ENCODE data around the gene POLK.

The POLK gene

DNA sequence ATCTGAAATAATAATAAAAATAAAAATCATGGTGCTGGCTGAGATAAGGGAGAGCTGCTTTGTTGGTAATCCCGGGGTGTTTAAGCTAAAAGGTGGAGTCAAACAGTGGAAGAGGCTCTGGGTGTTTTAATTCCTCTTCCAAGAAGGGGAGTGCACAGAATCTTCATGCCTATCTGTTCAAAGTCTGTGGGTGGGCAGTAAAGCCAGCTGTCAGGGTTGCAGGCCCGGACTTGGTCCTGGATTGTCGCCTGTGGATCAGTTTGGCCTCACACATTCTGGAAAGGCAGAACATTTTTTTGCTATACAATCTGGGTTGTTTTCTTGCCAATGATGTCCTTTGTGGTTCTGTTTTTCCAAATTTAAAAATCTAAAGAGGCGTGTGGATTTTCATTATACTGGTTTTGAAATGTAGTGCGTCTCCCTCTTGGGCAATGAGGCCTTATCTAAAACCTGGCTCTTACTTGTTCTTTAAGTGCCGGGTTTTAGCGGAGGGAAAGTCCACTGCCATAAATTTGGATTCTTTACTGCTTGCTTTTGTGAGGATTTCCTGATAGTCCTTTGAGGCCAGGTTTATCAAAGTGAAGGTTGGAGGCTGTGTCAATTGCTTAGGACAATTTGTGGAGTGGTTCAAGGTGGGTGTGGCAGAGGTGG, 105.4 kb downstream of the POLK start:
- Mint-ChIP-seq H3K4me3 (no peak overlapping the region), H3K4me1 (ENCODE audit: low read depth) (no peaks in the 10 kb centered on the region), H3K9me3 (ENCODE audit: low read depth) (no peaks in the 10 kb centered on the region), H3K36me3 (peaks cover 3% of the 10 kb centered on the region), H3K27ac (no peak overlapping the region), H3K27me3 (peaks cover 9% of the 10 kb centered on the region)

DNA sequence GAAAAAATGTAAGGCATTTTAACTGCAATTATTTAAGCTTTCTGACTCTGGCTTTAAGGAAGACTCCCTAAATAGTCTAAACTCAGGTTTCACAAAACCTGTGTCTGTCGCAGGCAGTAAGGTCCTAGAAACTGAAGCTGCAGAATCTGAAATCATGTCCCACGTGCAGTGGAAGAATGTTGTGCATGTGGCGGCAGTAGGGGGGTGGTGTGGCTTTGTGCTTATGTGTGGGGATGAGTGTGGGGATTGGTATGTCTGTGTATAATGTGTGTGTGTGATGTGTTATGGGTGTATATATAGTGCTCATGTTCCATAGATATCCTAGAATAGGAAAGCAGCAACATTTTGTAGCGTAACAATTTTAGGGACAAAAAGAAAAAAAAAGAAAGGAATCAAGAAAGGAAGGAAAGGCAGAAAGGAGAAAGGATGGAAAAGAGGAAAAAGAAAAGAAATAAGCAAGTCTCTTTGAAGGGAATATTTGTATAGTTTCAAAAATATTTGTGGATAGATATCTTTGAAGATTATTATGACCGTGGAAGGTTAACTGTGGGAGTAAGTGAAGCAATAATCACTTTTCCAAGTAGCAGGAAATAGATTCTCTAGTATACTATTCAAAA, 106.2 kb downstream of the POLK start:
- Mint-ChIP-seq H3K9me3 (ENCODE audit: low read depth) (no peaks in the 10 kb centered on the region), H3K4me3 (no peak overlapping the region), H3K27ac (no peak overlapping the region), H3K27me3 (peaks cover 3% of the 10 kb centered on the region), H3K4me1 (ENCODE audit: low read depth) (no peaks in the 10 kb centered on the region), H3K36me3 (peaks cover 3% of the 10 kb centered on the region)

DNA sequence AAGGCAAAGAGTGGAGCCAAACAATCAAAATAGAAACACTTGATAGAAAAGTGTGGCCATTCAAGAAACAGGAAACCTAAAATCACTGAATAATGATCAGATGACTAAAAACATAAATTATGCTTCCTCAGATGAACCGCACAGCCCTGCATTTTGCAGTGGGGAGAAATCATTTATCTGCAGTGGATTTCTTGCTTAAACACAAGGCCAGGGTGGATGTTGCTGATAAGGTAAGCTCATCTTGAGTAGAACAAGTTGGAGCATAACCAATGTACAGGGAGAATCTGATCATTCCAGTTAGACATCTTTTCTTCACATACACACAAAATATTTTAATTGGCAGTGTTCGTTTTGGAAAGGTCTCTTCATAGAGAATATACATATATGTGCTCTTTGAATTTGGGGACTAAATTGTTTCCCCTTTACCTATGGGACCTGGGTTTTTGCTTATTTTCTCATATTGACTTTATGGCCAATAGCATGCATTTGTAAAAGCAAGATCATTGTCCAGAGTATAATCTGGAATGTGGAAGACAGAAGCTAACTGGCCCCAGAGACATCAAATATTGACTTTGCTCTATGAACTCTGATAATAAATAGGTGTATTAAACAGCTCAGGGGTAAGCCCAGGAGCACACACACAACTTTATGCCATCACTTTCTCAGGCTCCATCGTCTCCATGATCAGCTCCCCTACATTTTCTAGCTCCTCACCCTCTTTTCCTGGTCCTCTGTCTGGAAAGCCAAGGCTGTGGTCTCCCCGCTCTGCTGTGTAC, 108.7 kb downstream of the POLK start:
- Mint-ChIP-seq H3K36me3 (peaks cover 3% of the 10 kb centered on the region), H3K4me1 (ENCODE audit: low read depth) (no peaks in the 10 kb centered on the region), H3K9me3 (ENCODE audit: low read depth) (no peaks in the 10 kb centered on the region), H3K4me3 (no peak overlapping the region), H3K27me3 (no peaks in the 10 kb centered on the region), H3K27ac (no peak overlapping the region)

DNA sequence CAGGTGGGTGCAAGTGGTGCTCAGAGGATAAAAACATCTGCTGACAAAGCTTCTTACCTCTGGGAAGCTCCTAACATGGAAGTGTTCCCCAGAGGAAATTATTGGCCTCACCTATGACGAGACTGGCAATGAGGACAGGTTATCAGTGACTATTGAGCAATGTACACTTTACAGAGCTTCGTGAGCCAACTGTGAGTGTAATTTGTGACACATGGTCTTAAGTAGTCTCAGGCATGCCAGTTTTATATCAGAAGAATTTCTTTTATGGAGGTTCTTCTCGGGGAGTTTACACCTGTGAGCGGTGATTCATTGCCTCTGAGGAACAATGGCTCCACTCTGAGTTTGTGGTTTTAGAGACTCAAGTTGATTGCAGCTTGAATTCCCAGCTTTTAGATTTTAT, 110.9 kb downstream of the POLK start:
- H3K9me3 Mint-ChIP-seq (ENCODE audit: low read depth), result no peaks in the 10 kb centered on the region
- no peak overlapping the region for H3K27ac Mint-ChIP-seq
- no peaks in the 10 kb centered on the region for H3K27me3 Mint-ChIP-seq
- H3K4me3 Mint-ChIP-seq, result no peak overlapping the region
- H3K36me3 Mint-ChIP-seq, result peaks cover 8% of the 10 kb centered on the region
- H3K4me1 Mint-ChIP-seq (ENCODE audit: low read depth), result peaks cover 3% of the 10 kb centered on the region

DNA sequence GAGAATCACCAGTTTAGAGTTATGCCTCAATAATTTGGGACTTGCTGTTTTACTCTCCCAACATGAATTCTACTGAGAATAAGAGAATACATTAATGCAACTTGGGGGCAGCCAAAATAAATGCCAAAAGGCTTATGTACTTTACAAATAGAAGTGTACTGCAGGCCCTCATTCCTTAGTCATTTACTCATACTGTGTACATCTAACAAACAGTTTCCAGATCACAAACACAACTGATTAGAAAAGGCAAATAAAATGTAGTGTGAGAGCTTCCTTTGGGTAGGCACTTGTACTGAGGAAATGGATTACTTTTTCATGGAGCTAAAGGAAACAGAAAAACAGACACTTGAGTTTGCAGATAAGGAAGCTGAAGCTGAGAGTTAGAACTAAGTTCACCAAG, 112.2 kb downstream of the POLK start:
- Mint-ChIP-seq H3K36me3 (peaks cover 8% of the 10 kb centered on the region), H3K4me3 (no peak overlapping the region), H3K27ac (no peak overlapping the region), H3K9me3 (ENCODE audit: low read depth) (no peaks in the 10 kb centered on the region), H3K27me3 (no peaks in the 10 kb centered on the region), H3K4me1 (ENCODE audit: low read depth) (peaks cover 3% of the 10 kb centered on the region)

DNA sequence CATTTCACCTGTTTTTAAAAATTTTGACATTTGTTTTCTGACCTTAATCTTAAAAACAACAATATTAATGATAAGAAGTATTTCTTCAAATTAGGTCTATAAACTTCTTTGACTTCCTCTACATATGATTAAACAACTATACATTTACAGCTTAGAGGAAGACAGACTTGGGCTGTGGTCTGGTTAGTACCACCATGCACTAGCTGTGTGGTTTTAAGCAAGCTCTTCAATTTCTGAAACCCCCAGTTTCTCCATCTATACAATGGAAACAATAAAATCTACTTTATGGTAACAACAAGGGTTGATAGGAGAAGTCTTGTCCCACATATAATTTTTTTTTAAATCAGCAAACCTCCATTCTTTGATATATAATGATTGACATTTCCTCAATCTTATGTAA, 115.3 kb downstream of the POLK start:
- Mint-ChIP-seq H3K27ac (no peak overlapping the region), H3K4me3 (no peak overlapping the region), H3K36me3 (peaks cover 5% of the 10 kb centered on the region)

DNA sequence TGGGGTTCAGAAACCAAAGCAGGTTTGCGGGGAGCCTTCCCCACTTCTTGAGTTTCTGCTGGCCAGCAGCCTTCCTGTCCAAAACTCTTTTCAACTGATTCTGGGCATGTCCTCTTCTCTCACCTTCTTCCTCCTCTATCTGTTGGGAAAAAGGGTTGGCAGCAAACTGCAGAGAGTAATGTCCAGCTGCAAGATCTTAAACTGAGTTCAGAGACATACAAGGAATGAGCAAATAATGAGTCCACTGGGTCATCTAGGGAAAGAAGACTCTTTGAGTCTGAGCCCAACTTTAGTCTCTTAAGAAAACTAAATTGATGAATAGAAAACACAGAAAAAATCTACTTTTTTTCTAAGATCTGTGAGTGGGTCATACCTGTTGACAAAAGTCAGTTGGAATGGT, 116.1 kb downstream of the POLK start:
- H3K27me3 Mint-ChIP-seq, result no peaks in the 10 kb centered on the region
- H3K9me3 Mint-ChIP-seq (ENCODE audit: low read depth), result no peaks in the 10 kb centered on the region

More for the DNA sequence above, 115.3 kb downstream of the POLK start:
- H3K9me3 Mint-ChIP-seq (ENCODE audit: low read depth), result no peaks in the 10 kb centered on the region
- H3K27me3 Mint-ChIP-seq, result no peaks in the 10 kb centered on the region
- H3K4me1 Mint-ChIP-seq (ENCODE audit: low read depth), result peaks cover 3% of the 10 kb centered on the region

DNA sequence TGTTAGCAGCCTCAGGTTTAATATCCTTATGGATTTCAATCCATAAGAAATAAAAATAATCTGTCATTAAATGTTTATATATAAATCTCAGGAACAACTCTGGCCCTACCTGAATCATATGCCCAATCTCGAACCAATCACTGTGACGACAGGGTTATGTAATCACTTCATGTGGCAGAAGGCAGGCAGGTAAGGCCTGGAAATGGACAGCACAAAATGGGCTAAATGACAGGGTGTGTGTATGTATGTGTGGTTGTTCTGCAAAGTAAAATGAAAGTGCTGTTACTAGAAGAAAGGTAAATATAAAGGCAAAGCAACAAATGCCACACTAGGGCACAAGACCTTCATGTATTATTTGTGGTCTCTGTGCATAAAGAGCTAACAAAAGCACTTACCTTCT, 119.2 kb downstream of the POLK start:
- no peak overlapping the region for H3K27ac Mint-ChIP-seq
- H3K36me3 Mint-ChIP-seq, result peaks cover 15% of the 10 kb centered on the region
- no peak overlapping the region for H3K4me3 Mint-ChIP-seq
- H3K27me3 Mint-ChIP-seq, result no peaks in the 10 kb centered on the region
- H3K4me1 Mint-ChIP-seq (ENCODE audit: low read depth), result peaks cover 3% of the 10 kb centered on the region
- no peaks in the 10 kb centered on the region for H3K9me3 Mint-ChIP-seq (ENCODE audit: low read depth)

More for the DNA sequence above, 116.1 kb downstream of the POLK start:
- Mint-ChIP-seq H3K4me3 (no peak overlapping the region), H3K4me1 (ENCODE audit: low read depth) (peaks cover 3% of the 10 kb centered on the region), H3K36me3 (peaks cover 8% of the 10 kb centered on the region), H3K27ac (no peak overlapping the region)

DNA sequence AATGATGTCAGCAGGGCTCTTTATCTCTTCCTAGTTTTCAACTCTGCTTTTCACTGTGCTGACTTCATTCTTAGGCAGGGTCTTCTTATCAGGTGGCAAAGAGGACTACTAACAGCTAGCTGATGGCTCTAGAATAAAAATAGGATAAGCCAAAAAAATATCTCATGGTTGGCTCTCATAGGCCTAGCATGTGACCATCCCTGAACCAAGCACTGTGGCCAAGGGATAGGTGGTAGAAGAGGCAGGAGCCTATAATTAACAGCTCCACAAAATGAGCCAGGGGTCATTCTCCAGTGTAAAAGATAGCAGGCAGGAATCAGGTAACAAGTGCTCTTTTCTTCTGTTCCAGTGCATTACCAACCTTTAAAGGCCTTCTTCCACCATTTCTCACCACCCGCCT, 120.6 kb downstream of the POLK start:
- H3K27ac Mint-ChIP-seq, result no peak overlapping the region
- H3K9me3 Mint-ChIP-seq (ENCODE audit: low read depth), result no peaks in the 10 kb centered on the region
- H3K4me1 Mint-ChIP-seq (ENCODE audit: low read depth), result peaks cover under 1% of the 10 kb centered on the region
- H3K27me3 Mint-ChIP-seq, result peaks cover 2% of the 10 kb centered on the region
- H3K36me3 Mint-ChIP-seq, result peaks cover 17% of the 10 kb centered on the region
- no peak overlapping the region for H3K4me3 Mint-ChIP-seq

DNA sequence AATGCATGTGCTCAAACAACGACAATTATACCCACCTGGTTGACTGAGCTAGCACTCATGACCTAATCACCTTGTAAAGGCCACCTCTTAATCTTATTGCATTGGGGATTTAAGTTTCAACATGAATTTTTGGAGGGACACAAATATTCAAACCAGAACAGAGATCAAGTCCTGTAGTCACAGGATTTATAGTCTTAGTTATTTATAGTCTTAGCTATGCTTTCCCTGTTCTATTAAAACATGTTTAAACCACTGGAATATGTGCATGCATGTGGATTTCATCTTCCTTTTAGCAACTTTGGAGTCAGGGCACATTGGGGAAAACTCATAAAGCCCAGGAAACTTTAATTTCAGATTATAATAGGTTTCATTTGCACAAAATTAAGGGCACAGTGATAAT, 126.3 kb downstream of the POLK start:
- no peaks in the 10 kb centered on the region for H3K4me1 Mint-ChIP-seq (ENCODE audit: low read depth)
- no peaks in the 10 kb centered on the region for H3K9me3 Mint-ChIP-seq (ENCODE audit: low read depth)
- H3K36me3 Mint-ChIP-seq, result peaks cover 22% of the 10 kb centered on the region
- no peak overlapping the region for H3K4me3 Mint-ChIP-seq
- H3K27ac Mint-ChIP-seq, result no peak overlapping the region
- peaks cover 2% of the 10 kb centered on the region for H3K27me3 Mint-ChIP-seq

DNA sequence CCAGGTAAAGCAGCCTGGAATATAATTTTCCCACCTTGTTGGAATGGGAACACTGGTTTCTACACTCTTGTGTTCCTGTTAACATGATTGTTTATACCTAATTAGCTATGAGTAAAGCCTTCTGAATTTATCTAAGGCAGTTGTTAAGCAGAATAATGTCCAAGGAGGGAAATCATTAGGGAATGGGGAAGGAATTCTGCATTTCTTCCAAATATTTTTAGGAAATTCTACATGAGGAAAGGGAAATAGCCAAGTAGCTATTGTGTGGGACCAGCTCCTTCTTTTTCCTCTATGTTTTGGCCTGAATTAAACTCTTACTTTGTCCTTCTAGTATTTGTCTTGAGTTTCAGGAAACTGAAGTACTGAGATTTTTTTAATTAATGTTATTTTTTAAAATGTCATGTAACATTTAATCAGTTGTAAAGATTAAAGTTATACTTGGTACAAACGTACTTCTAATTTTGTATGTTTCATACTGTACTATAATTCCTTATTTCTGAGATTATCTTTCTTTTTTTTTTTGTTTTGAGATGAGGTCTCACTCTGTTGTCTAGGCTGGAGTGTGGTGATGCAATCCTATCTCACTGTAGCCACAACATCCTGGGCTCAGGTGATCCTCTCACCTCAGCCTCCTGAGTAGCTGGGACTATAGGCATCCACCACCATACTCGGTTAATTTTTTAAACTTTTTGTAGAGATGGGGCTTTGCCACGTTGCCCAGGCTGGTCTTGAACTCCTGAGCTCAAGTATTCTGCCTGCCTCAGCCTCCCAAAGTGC, 128.0 kb downstream of the POLK start:
- no peak overlapping the region for H3K27ac Mint-ChIP-seq
- peaks cover 2% of the 10 kb centered on the region for H3K27me3 Mint-ChIP-seq
- no peak overlapping the region for H3K4me3 Mint-ChIP-seq
- no peaks in the 10 kb centered on the region for H3K4me1 Mint-ChIP-seq (ENCODE audit: low read depth)
- peaks cover 16% of the 10 kb centered on the region for H3K36me3 Mint-ChIP-seq
- H3K9me3 Mint-ChIP-seq (ENCODE audit: low read depth), result no peaks in the 10 kb centered on the region

DNA sequence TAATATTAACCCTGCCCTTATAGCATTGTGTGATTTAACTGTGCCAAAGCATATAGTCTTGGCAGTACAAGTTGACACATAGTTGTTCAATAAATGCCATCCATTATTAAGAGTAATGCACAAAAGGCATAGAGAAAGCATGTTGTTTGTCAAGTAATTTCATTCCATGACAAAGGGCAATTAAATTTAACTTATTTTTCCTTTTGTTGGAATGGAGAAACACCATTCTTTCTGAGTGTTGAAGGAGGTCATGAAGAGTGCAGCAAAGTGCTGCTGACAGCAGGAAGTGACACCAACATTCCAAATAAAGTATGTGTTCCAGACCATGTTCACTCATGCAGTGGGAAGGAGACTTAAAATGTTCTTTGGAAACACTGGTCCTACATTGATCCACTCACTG, 128.7 kb downstream of the POLK start:
- peaks cover 15% of the 10 kb centered on the region for H3K36me3 Mint-ChIP-seq
- H3K4me1 Mint-ChIP-seq (ENCODE audit: low read depth), result no peaks in the 10 kb centered on the region
- no peaks in the 10 kb centered on the region for H3K9me3 Mint-ChIP-seq (ENCODE audit: low read depth)
- no peak overlapping the region for H3K27ac Mint-ChIP-seq
- H3K4me3 Mint-ChIP-seq, result no peak overlapping the region
- H3K27me3 Mint-ChIP-seq, result peaks cover 2% of the 10 kb centered on the region

DNA sequence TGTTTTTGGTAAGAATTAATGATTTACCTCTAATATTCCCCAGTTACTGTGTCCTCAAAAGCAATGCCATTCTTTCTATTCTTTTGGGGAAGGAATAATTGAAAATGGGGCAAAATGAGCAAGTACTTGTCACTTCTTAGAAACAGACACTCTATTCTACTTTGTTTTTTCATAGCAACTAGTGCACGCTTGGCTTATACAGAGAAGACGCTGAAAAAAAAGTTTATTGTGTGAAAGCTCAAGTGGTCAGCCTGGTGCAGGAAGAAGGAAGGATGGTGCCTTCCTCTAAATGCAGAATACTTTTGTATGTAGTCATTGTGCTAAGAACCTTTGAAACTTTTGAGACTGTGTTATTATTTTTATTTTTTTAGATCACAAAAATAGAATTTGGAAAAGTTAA, 129.1 kb downstream of the POLK start:
- no peak overlapping the region for H3K27ac Mint-ChIP-seq
- H3K36me3 Mint-ChIP-seq, result peaks cover 15% of the 10 kb centered on the region
- peaks cover 2% of the 10 kb centered on the region for H3K27me3 Mint-ChIP-seq
- H3K4me3 Mint-ChIP-seq, result no peak overlapping the region
- H3K4me1 Mint-ChIP-seq (ENCODE audit: low read depth), result no peaks in the 10 kb centered on the region
- no peaks in the 10 kb centered on the region for H3K9me3 Mint-ChIP-seq (ENCODE audit: low read depth)

DNA sequence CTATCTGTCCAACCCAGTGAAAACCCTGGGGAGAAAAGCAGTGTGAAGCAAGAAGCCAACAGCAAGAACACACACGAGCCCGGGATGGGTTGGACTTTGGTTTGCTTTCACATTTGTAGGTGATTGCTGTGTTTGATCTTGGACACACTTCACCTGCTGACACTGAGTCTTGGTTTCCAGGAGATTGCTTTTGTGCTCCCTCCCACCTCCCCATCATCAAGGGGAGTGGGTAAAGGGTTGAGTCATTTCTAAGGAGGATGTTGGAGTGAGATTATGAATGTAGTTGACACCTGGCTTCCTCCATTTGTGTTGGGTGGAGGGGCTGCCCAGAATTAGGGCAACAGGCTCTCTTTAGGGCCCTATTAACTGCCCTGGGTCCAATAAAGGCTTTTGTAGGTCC, 137.0 kb downstream of the POLK start:
- no peaks in the 10 kb centered on the region for H3K9me3 Mint-ChIP-seq (ENCODE audit: low read depth)
- H3K4me3 Mint-ChIP-seq, result no peak overlapping the region
- no peak overlapping the region for H3K27ac Mint-ChIP-seq
- no peaks in the 10 kb centered on the region for H3K4me1 Mint-ChIP-seq (ENCODE audit: low read depth)
- no peaks in the 10 kb centered on the region for H3K27me3 Mint-ChIP-seq
- no peaks in the 10 kb centered on the region for H3K36me3 Mint-ChIP-seq

All from activated naive CD8-positive, alpha-beta T cell (primary cell).